GM12874 (cell line): ENCODE measurements around the gene SBK2.

Experiments used
- TF ChIP-seq, protein P1 (sequence below): IDR thresholded peaks from 2 replicates; pipeline ENCODE4 v1.5.1; 2011; ENCODE audit warnings: low read depth, mild to moderate bottlenecking, control low read depth, low read length, moderate library complexity; ENCODE audit not compliant: insufficient read depth

Gene SBK2

DNA sequence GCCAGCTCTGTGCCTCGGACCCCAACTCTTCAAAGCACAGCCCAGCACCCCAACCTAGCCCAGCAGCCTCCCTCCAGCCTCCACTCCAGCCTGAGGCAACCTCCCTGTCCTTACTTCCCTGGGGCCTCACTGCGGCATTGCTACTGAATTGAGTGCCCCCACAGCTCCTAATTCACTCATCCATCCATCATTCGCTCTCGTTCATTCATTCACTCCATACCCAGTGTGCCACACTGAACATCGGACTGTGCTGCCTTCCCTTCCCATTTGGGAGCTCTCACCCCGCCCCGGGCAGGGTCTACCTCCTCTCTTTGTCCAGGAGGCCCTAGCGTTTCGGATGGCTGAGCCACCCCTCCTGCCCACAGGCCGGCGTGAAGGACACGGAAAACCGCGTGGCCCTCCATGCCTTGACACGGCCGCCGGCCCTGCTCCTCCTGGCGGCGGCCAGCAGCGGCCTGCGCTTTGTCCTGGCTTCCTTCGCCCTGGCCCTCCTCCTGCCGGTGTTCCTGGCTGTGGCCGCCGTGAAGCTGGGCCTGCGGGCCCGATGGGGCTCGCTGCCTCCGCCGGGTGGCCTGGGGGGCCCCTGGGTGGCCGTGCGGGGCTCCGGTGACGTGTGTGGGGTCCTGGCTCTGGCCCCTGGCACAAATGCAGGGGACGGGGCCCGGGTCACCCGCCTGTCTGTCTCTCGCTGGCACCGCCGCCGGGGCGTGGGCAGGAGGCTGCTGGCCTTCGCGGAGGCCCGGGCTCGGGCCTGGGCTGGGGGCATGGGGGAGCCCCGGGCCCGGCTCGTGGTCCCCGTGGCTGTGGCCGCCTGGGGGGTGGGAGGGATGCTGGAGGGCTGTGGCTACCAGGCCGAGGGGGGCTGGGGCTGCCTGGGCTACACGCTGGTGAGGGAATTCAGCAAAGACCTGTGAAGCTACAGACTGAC is 50.6 kb downstream of the SBK2 start:
- TF ChIP-seq, protein P1, sequence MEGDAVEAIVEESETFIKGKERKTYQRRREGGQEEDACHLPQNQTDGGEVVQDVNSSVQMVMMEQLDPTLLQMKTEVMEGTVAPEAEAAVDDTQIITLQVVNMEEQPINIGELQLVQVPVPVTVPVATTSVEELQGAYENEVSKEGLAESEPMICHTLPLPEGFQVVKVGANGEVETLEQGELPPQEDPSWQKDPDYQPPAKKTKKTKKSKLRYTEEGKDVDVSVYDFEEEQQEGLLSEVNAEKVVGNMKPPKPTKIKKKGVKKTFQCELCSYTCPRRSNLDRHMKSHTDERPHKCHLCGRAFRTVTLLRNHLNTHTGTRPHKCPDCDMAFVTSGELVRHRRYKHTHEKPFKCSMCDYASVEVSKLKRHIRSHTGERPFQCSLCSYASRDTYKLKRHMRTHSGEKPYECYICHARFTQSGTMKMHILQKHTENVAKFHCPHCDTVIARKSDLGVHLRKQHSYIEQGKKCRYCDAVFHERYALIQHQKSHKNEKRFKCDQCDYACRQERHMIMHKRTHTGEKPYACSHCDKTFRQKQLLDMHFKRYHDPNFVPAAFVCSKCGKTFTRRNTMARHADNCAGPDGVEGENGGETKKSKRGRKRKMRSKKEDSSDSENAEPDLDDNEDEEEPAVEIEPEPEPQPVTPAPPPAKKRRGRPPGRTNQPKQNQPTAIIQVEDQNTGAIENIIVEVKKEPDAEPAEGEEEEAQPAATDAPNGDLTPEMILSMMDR: no peak

GRCh38 chr19:55485439-55486011 is 51.4 kb downstream of the SBK2 start:
- TF ChIP-seq, protein P1: no peak

GRCh38 chr19:55484593-55485438 is 52.1 kb downstream of the SBK2 start, which contains the start of gene NAT14:
TSS of gene NAT14 (plus strand) at chr19:55485188. CDS start at chr19:55485709, 521 bp downstream.
- TF ChIP-seq, protein P1: no peak

GRCh38 chr19:55483706-55484592 is 53.0 kb downstream of the SBK2 start:
- TF ChIP-seq, protein P1: no peak

DNA sequence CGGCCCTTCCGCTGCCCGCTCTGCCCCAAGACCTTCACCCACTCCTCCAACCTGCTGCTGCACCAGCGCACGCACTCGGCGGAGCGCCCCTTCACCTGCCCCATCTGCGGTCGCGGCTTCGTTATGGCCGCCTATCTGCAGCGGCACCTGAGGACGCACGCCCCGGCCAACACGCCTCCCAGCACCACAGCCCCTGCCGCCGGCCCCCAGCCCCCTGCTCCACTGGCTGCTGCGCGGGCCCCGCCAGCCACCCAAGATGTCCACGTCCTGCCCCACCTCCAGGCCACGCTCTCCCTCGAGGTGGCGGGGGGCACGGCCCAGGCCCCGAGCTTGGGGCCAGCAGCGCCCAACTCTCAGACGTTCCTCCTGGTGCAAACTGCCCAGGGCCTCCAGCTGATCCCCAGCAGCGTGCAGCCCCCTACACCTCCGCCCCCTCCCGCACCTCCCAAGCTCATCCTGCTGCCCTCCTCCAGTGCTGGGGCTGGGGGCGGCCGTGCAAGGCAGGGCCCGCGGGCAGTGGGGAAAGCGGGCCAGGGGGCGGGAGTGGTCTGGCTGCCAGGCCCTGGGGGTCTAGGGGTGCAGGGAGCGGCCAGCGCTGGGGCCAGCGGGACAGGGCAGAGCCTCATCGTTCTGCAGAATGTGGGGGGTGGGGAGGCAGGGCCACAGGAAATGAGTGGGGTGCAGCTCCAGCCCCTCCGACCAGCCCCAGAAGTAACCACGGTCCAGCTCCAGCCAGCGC is 53.8 kb downstream of the SBK2 start:
- TF ChIP-seq, protein P1: no peak

DNA sequence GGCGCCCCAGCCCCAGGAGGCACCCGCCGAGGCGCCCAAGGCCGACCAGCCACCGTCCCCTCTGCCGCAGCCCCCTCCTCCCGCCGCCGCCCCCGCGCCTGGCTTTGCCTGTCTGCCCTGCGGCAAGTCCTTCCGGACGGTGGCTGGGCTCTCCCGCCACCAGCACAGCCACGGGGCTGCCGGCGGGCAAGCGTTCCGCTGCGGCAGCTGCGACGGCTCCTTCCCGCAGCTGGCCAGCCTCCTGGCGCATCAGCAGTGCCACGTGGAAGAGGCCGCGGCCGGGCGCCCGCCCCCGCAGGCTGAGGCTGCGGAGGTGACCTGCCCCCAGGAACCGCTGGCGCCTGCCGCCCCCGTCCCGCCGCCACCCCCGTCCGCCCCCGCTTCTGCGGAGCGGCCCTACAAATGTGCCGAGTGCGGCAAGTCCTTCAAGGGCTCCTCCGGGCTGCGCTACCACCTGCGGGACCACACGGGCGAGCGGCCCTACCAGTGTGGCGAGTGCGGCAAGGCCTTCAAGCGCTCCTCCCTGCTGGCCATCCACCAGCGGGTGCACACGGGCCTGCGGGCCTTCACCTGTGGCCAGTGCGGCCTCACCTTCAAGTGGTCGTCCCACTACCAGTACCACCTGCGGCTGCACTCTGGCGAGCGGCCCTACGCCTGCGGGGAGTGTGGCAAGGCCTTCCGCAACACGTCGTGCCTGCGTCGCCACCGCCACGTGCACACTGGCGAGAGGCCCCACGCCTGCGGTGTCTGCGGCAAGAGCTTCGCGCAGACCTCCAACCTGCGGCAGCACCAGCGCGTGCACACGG is 54.6 kb downstream of the SBK2 start:
- TF ChIP-seq, protein P1: no peak
